IPS-20b (cell line): ENCODE data around the gene EIF4H.
"Not testable (repeated sequence)": the region's sequence is repeated elsewhere in the genome, so short reads cannot be mapped to it uniquely, and the experiment has no call there.

Experiments
- H3K27ac ChIP-seq: one replicate; pipeline ENCODE4 v1.5.1; 2013; ENCODE audit warnings: low read length
- H3K27me3 ChIP-seq: 2 replicates; pipeline ENCODE4 v1.6.1; 2013; ENCODE audit warnings: mild to moderate bottlenecking, low read length, inconsistent platforms; ENCODE audit not compliant: insufficient read depth
- H3K36me3 ChIP-seq: 2 replicates; pipeline ENCODE4 v1.6.1; 2013; ENCODE audit warnings: low read depth, mild to moderate bottlenecking, inconsistent platforms, low read length, moderate library complexity; ENCODE audit not compliant: insufficient read depth
- H3K4me1 ChIP-seq: 2 replicates; pipeline ENCODE4 v1.6.1; 2013; ENCODE audit warnings: mild to moderate bottlenecking, control low read depth, inconsistent platforms, low read length, moderate library complexity; ENCODE audit not compliant: insufficient read depth
- H3K4me3 ChIP-seq: 2 replicates; pipeline ENCODE4 v1.5.1; 2013; ENCODE audit warnings: mild to moderate bottlenecking, low read length, inconsistent platforms
- H3K9ac ChIP-seq: 2 replicates; pipeline ENCODE4 v1.6.1; 2013; ENCODE audit warnings: low read depth, mild to moderate bottlenecking, inconsistent platforms, low read length, moderate library complexity
- H3K9me3 ChIP-seq: 2 replicates; pipeline ENCODE4 v1.6.1; 2013; ENCODE audit warnings: mild to moderate bottlenecking, low read depth, low read length, inconsistent platforms; ENCODE audit not compliant: insufficient read depth

Gene EIF4H

DNA sequence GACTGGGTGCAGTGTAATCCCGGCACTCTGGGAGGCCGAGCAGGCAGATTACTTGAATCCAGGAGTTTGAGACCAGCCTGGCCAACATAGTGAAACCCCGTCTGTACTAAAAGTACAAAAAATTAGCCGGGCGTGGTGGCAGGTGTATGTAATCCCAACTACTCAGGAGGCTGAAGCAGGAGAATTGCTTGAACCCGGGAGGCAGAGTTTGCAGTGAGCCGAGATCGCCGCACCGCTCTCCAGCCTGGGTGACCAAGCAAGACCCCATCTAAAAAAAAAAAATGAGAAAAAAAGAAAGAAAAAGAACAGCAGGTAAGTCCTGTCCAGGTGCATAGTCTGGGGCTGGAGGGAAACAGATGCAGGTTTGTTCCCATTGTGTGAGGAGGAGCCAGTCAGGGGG is 31.9 kb downstream of the EIF4H start:
- not testable (repeated sequence) for H3K27ac ChIP-seq, H3K4me1 ChIP-seq, H3K4me3 ChIP-seq, H3K27me3 ChIP-seq, H3K9ac ChIP-seq, H3K36me3 ChIP-seq, H3K9me3 ChIP-seq

- Histone ChIP-seq H3K9me3 (no peaks in the 10 kb centered on the region), H3K27me3 (no peaks in the 10 kb centered on the region), H3K36me3 (no peaks in the 10 kb centered on the region), H3K4me3 (no peak overlapping the region), H3K9ac (no peak overlapping the region), H3K27ac (no peak overlapping the region), H3K4me1 (no peaks in the 10 kb centered on the region)
These were observed 32.5 kb downstream of the EIF4H start for GRCh38 chr7:74206589-74207120.

- Histone ChIP-seq H3K4me3 (no peak overlapping the region), H3K36me3 (no peaks in the 10 kb centered on the region), H3K9ac (no peak overlapping the region), H3K4me1 (no peaks in the 10 kb centered on the region), H3K9me3 (no peaks in the 10 kb centered on the region), H3K27me3 (no peaks in the 10 kb centered on the region), H3K27ac (no peak overlapping the region)
These were observed 33.4 kb downstream of the EIF4H start for GRCh38 chr7:74207586-74207985.

GRCh38 chr7:74208241-74208640 is 34.1 kb downstream of the EIF4H start:
- H3K27me3 ChIP-seq, H3K4me1 ChIP-seq, H3K9ac ChIP-seq, H3K27ac ChIP-seq, H3K4me3 ChIP-seq, H3K9me3 ChIP-seq, H3K36me3 ChIP-seq: not testable (repeated sequence)

GRCh38 chr7:74212661-74213060 is 38.5 kb downstream of the EIF4H start:
- no peak overlapping the region for H3K27ac ChIP-seq
- no peaks in the 10 kb centered on the region for H3K4me1 ChIP-seq
- no peak overlapping the region for H3K9ac ChIP-seq

GRCh38 chr7:74214816-74215630 is 40.9 kb downstream of the EIF4H start:
- Histone ChIP-seq H3K27ac (no peak overlapping the region), H3K4me3 (no peak overlapping the region), H3K27me3 (no peaks in the 10 kb centered on the region), H3K4me1 (no peaks in the 10 kb centered on the region), H3K9ac (no peak overlapping the region), H3K9me3 (no peaks in the 10 kb centered on the region), H3K36me3 (no peaks in the 10 kb centered on the region)

More at GRCh38 chr7:74212661-74213060, 38.5 kb downstream of the EIF4H start:
- H3K9me3 ChIP-seq: no peaks in the 10 kb centered on the region
- no peaks in the 10 kb centered on the region for H3K27me3 ChIP-seq
- no peak overlapping the region for H3K4me3 ChIP-seq
- no peaks in the 10 kb centered on the region for H3K36me3 ChIP-seq

DNA sequence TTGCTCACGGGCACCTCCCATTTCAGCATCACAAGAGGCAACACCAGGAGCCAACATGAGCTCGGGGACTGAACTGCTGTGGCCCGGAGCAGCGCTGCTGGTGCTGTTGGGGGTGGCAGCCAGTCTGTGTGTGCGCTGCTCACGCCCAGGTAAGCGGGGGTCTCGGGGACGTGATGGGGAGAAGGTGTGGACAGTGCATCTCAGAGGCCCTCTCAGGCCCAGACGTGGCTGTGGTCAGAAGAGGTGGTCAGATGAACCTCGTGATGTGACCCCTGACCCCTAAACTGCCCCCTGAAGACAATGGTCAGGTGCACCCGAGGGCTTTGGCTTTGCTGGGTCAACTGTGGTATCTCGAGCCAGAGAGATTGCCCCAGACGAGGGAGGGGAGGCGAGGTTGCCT is 41.8 kb downstream of the EIF4H start:
- Histone ChIP-seq H3K27ac (no peak overlapping the region), H3K9me3 (no peaks in the 10 kb centered on the region), H3K4me1 (no peaks in the 10 kb centered on the region), H3K36me3 (no peaks in the 10 kb centered on the region), H3K27me3 (no peaks in the 10 kb centered on the region), H3K4me3 (no peak overlapping the region), H3K9ac (no peak overlapping the region)

DNA sequence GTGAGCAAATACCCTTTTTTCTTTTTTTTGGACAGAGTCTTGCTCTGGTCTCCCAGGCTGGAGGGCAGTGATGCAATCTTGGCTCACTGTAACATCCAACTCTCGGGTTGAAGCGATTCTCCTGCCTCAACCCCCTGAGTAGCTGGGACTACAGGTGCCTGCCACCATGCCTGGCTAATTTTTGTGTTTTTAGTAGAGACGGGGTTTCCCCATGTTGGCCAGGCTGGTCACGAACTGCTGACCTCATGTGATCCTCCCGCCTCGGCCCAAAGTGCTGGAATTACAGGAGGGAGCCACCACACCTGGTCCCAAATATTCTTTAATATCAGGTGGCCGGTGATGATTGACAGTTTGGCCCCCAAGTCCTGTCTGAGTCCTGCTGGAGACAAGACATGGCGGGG is 42.2 kb downstream of the EIF4H start:
- H3K27me3 ChIP-seq: no peaks in the 10 kb centered on the region
- no peaks in the 10 kb centered on the region for H3K36me3 ChIP-seq
- H3K4me1 ChIP-seq: no peaks in the 10 kb centered on the region
- no peaks in the 10 kb centered on the region for H3K9me3 ChIP-seq
- no peak overlapping the region for H3K27ac ChIP-seq
- H3K9ac ChIP-seq: no peak overlapping the region
- no peak overlapping the region for H3K4me3 ChIP-seq

DNA sequence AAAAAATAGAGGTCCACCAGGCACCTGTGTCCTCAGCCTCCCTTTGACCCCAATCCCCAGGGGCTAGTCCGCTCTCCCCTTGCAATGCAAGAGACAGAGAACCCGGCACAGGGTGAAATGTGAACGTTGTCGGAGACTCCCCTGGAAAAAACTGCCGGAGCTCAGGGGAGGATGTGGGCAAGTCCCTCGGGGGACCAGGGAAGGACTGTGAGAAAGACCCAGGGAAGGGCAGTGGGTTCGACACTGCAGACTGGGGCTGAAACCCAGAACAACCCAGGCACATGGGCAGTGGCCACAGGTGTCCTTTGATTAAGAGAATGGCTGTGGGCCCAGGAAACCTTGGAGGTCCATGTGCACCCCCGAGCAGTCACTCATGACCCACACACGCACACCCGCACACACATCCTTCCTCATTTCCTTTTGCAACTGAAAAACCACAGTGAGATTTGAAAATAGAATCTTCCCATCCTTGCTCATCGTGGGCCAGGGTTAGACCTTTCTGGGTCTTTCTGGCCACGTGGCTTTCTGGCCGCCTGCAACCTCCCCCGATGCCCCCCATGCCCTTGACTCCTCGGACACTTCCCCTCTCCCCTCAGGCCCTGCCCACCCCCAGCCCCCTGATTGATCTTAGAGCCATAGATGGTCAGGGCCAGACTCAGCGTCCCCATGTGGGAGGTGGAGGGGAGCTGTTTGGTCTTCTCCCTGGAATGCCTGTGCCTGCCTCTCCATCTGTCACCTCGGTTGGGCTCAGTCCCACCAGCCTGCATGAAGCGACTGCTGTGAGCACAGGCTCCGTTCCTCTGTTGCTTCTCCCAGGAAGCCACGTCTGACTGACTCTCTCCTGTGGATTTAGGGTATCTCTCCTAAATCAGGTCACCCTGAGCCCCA is 43.5 kb downstream of the EIF4H start:
- Histone ChIP-seq H3K4me3 (no peak overlapping the region), H3K27ac (no peak overlapping the region), H3K36me3 (no peaks in the 10 kb centered on the region), H3K9ac (no peak overlapping the region), H3K9me3 (no peaks in the 10 kb centered on the region), H3K4me1 (no peaks in the 10 kb centered on the region), H3K27me3 (no peaks in the 10 kb centered on the region)

DNA sequence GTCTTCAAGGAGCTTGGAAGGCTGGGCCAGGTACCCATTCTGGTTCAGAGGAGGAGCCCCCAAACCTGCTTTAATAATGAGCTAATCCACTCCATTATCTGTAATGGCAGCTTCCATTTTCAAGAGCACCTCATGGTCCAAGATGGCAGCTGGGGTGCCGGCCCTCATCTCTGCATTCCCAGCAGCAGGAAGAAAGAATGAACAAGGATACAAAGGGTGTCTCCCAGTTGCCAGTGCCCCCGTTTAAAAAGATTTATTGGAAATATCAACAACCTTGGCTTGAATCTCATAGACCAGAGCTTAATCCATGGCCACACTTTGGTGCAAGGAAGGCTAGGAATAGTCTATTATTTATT is 44.2 kb downstream of the EIF4H start:
- no peak overlapping the region for H3K27ac ChIP-seq
- no peaks in the 10 kb centered on the region for H3K36me3 ChIP-seq
- H3K27me3 ChIP-seq: no peaks in the 10 kb centered on the region
- no peaks in the 10 kb centered on the region for H3K9me3 ChIP-seq
- H3K4me3 ChIP-seq: no peak overlapping the region
- no peaks in the 10 kb centered on the region for H3K4me1 ChIP-seq
- H3K9ac ChIP-seq: no peak overlapping the region

GRCh38 chr7:74219416-74219815 is 45.3 kb downstream of the EIF4H start:
- Histone ChIP-seq H3K4me3 (no peak overlapping the region), H3K9me3 (no peaks in the 10 kb centered on the region), H3K27me3 (no peaks in the 10 kb centered on the region), H3K4me1 (no peaks in the 10 kb centered on the region), H3K36me3 (no peaks in the 10 kb centered on the region), H3K9ac (no peak overlapping the region), H3K27ac (no peak overlapping the region)

DNA sequence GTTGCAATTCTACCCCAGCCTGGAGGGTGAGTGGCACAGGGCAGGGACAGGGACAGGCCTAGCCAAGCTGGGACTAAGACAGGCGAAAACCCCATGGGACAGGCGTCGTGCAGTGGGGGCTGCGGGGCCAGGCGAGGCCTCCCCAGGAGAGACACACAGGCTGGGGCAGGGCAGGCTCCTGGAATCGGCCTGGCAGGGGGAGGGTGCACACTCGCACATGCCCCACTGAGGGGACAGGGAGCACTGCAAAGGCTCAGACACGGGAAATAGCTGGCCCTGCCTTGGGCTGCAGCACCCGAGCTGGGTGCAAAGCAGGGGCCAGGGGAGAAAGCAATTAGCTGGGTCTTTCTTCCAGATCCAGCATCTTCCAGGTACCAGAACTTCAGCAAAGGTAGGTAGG is 46.1 kb downstream of the EIF4H start:
- Histone ChIP-seq H3K36me3 (0 out of 2 replicates have a peak, but pooled peaks cover 2% of the 10 kb centered on the region), H3K4me1 (no peaks in the 10 kb centered on the region), H3K9me3 (no peaks in the 10 kb centered on the region), H3K9ac (no peak overlapping the region), H3K4me3 (no peak overlapping the region), H3K27ac (no peak overlapping the region), H3K27me3 (no peaks in the 10 kb centered on the region)
